Neural progenitor cell (in vitro differentiated cells): Measurements from ENCODE around the gene LIG1. TPM values are rescaled to one million over a fixed set of nuclear protein-coding genes. Genes with fewer than 3 reads are reported as not detected.

ENCODE experiments used
- DNase-seq: peaks from one replicate; pipeline ENCODE4 v3.0.0-alpha.2; 2016; ENCODE audit warnings: low spot score
- H2AFZ ChIP-seq: fragments of 200-600 bp; sonication (generic); replicated peaks from 2 replicates; pipeline ENCODE4 v1.6.1; 2016; ENCODE audit warnings: antibody characterized with exemption
- H3F3A ChIP-seq: fragments of 200-600 bp; sonication (generic); 2 replicates; pipeline ENCODE4 v1.6.1; 2016; ENCODE audit warnings: antibody characterized with exemption, low read depth
- H3K27ac ChIP-seq: fragments of 200-600 bp; sonication (generic); 2 replicates; pipeline ENCODE4 v1.5.1; 2016; ENCODE audit warnings: mild to moderate bottlenecking
- H3K27me3 ChIP-seq: fragments of 200-600 bp; sonication (generic); 2 replicates; pipeline ENCODE4 v1.6.1; 2016; ENCODE audit warnings: mild to moderate bottlenecking, moderate library complexity
- H3K36me3 ChIP-seq: fragments of 200-600 bp; sonication (generic); 2 replicates; pipeline ENCODE4 v1.5.1; 2016
- H3K4me1 ChIP-seq: fragments of 200-600 bp; sonication (generic); 2 replicates; pipeline ENCODE4 v1.6.1; 2016; ENCODE audit warnings: mixed run types
- H3K4me2 ChIP-seq: fragments of 200-600 bp; sonication (generic); 2 replicates; pipeline ENCODE4 v1.6.1; 2016
- H3K4me3 ChIP-seq: fragments of 200-600 bp; sonication (generic); 2 replicates; pipeline ENCODE4 v1.5.1; 2016
- H3K79me2 ChIP-seq: fragments of 200-600 bp; sonication (generic); 2 replicates; pipeline ENCODE4 v1.6.1; 2016; ENCODE audit warnings: low read depth
- H3K9ac ChIP-seq: fragments of 200-600 bp; sonication (generic); 2 replicates; pipeline ENCODE4 v1.6.1; 2016
- H3K9me3 ChIP-seq: fragments of 200-600 bp; sonication (generic); 2 replicates; pipeline ENCODE4 v1.5.1; 2016; ENCODE audit warnings: low read depth
- H4K20me1 ChIP-seq: fragments of 200-600 bp; sonication (generic); 2 replicates; pipeline ENCODE4 v1.6.1; 2016; ENCODE audit warnings: low read depth
- H3K27ac Mint-ChIP-seq: 3 replicates; pipeline ENCODE4 v1.8.0; 2021; ENCODE audit warnings: mixed read lengths
- H3K27me3 Mint-ChIP-seq: 2 replicates; pipeline ENCODE4 v1.8.0; 2022; ENCODE audit warnings: low read depth, mild to moderate bottlenecking, inconsistent platforms, moderate library complexity, mixed read lengths; ENCODE audit not compliant: insufficient read depth
- H3K36me3 Mint-ChIP-seq: 3 replicates; pipeline ENCODE4 v1.8.0; 2021; ENCODE audit warnings: mixed read lengths
- H3K4me1 Mint-ChIP-seq: 3 replicates; pipeline ENCODE4 v1.8.0; 2021; ENCODE audit warnings: mixed read lengths
- H3K4me3 Mint-ChIP-seq: 3 replicates; pipeline ENCODE4 v1.8.0; 2021; ENCODE audit warnings: mild to moderate bottlenecking, moderate library complexity, mixed read lengths
- H3K9me3 Mint-ChIP-seq: 3 replicates; pipeline ENCODE4 v1.8.0; 2020; ENCODE audit warnings: mixed read lengths
- CTCF ChIP-seq: fragments of 200-600 bp; sonication (generic); IDR thresholded peaks from 2 replicates; pipeline ENCODE4 v1.5.1; 2017; ENCODE audit warnings: antibody characterized with exemption, mild to moderate bottlenecking
- EZH2 ChIP-seq: fragments of 200-600 bp; sonication (generic); IDR thresholded peaks from 2 replicates; pipeline ENCODE4 v1.6.1; 2017; ENCODE audit warnings: antibody characterized with exemption, mild to moderate bottlenecking, moderate library complexity
- EZH2phosphoT487 ChIP-seq: fragments of 200-600 bp; sonication (generic); IDR thresholded peaks from 2 replicates; pipeline ENCODE4 v1.6.1; 2017; ENCODE audit warnings: antibody characterized with exemption
- total RNA-seq: library from RNA; depleted of rRNA; stranded (reverse); fragments of >200 nt; gene quantifications from 2 replicates; pipeline ENCODE4 v1.2.3, GENCODE V29; 2015; ENCODE audit warnings: low replicate concordance

The LIG1 gene
- total RNA-seq, 1 donor from 2014 or later: 40.0 TPM

GRCh38 chr19:48121909-48122371 is 48.2 kb downstream of the LIG1 start:
- no peak overlapping the region for H3K9ac ChIP-seq
- Mint-ChIP-seq H3K4me1 (peaks cover 13% of the 10 kb centered on the region), H3K27ac (no peak overlapping the region), H3K27me3 (peaks cover 2% of the 10 kb centered on the region), H3K36me3 (peaks cover 45% of the 10 kb centered on the region), H3K4me3 (no peak overlapping the region), H3K9me3 (no peaks in the 10 kb centered on the region)
- H3K27ac ChIP-seq: no peak overlapping the region
- TF ChIP-seq EZH2: no peak
- TF ChIP-seq CTCF: no peak
- no peak for TF ChIP-seq EZH2phosphoT487
- peaks cover 7% of the 10 kb centered on the region for H4K20me1 ChIP-seq
- H3K79me2 ChIP-seq: no peaks in the 10 kb centered on the region
- H3K4me2 ChIP-seq: no peak overlapping the region
- no peaks in the 10 kb centered on the region for H3K27me3 ChIP-seq
- no peak for DNase-seq
- no peak overlapping the region for H2AFZ ChIP-seq
- H3K9me3 ChIP-seq: no peaks in the 10 kb centered on the region
- no peak overlapping the region for H3K4me3 ChIP-seq
- H3K4me1 ChIP-seq: peaks cover 13% of the 10 kb centered on the region
- H3F3A ChIP-seq: peaks cover 16% of the 10 kb centered on the region
- no peaks in the 10 kb centered on the region for H3K36me3 ChIP-seq

DNA sequence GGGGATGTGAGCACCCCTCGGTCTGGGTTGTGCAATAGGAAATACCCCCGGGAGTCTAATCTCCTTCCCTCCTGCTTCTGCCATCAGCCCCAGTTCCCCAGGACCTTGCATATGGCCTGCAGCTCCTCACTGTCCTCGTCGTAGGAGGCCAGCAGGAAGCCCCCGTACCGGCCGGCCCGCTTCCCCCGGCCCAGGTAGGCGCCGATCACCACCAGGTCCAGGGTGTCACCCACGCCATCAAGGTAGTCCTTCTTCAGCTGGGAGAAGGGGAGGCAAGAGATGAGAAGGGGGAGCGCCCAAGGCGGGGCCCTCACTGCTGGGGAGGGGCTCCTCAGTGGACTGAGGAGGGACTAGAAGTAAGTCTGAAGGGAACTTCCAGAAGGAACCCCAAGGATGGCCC is 49.1 kb downstream of the LIG1 start:
- peaks cover 13% of the 10 kb centered on the region for H3K4me1 ChIP-seq
- H3K4me3 ChIP-seq: no peak overlapping the region
- H3K9me3 ChIP-seq: no peaks in the 10 kb centered on the region
- no peaks in the 10 kb centered on the region for H3K79me2 ChIP-seq
- no peaks in the 10 kb centered on the region for H3K27me3 ChIP-seq
- DNase-seq: no peak
- Mint-ChIP-seq H3K27me3 (peaks cover 2% of the 10 kb centered on the region), H3K4me3 (no peak overlapping the region), H3K4me1 (peaks cover 13% of the 10 kb centered on the region), H3K36me3 (peaks cover 41% of the 10 kb centered on the region), H3K9me3 (no peaks in the 10 kb centered on the region), H3K27ac (no peak overlapping the region)
- H3K27ac ChIP-seq: no peak overlapping the region
- no peaks in the 10 kb centered on the region for H3K36me3 ChIP-seq
- H4K20me1 ChIP-seq: peaks cover 7% of the 10 kb centered on the region
- no peak for TF ChIP-seq EZH2
- TF ChIP-seq CTCF: no peak
- no peak for TF ChIP-seq EZH2phosphoT487
- H3K9ac ChIP-seq: no peak overlapping the region
- no peak overlapping the region for H2AFZ ChIP-seq
- H3K4me2 ChIP-seq: no peak overlapping the region
- peaks cover 16% of the 10 kb centered on the region for H3F3A ChIP-seq

DNA sequence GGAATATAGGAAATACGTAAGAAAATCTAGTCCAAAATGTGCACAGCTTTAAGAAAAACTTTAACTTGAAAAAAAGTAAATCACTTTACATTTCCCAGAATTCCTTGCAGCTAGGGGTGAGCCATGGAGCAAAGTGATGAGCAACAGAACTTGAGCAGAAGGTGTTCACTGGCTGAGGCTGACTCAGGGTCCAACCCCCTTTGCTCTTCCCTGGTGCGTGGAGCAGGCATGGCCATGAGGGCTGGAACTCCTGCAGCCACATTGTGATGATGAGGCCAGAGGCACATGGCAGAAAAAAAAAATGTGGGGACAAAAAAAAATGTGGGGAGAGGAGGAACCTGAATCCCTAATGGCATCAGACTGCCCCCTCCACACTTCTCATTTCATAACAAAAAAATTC is 49.6 kb downstream of the LIG1 start:
- Mint-ChIP-seq H3K27ac (no peak overlapping the region), H3K4me1 (peaks cover 13% of the 10 kb centered on the region), H3K36me3 (peaks cover 38% of the 10 kb centered on the region), H3K27me3 (peaks cover 2% of the 10 kb centered on the region), H3K9me3 (no peaks in the 10 kb centered on the region), H3K4me3 (no peak overlapping the region)
- H3K36me3 ChIP-seq: no peaks in the 10 kb centered on the region
- H3K27me3 ChIP-seq: no peaks in the 10 kb centered on the region
- H2AFZ ChIP-seq: no peak overlapping the region
- TF ChIP-seq EZH2phosphoT487 (no peak), EZH2 (no peak), CTCF (no peak)
- H3K27ac ChIP-seq: no peak overlapping the region
- peaks cover 16% of the 10 kb centered on the region for H3F3A ChIP-seq
- H3K9ac ChIP-seq: no peak overlapping the region
- no peak overlapping the region for H3K4me2 ChIP-seq
- DNase-seq: no peak
- H4K20me1 ChIP-seq: peaks cover 7% of the 10 kb centered on the region
- no peaks in the 10 kb centered on the region for H3K9me3 ChIP-seq
- H3K79me2 ChIP-seq: no peaks in the 10 kb centered on the region
- H3K4me3 ChIP-seq: no peak overlapping the region
- peaks cover 13% of the 10 kb centered on the region for H3K4me1 ChIP-seq
